Nephron (organoid): ENCODE measurements around the gene KRT85.

Experiments used
- H3K27ac Mint-ChIP-seq, 3 experiments: 2 replicates each; pipeline ENCODE4 v1.8.0; 2020; ENCODE audit warnings: mixed read lengths in 3 of 3, mild to moderate bottlenecking in 2 of 3, moderate library complexity in 1 of 3
- H3K27me3 Mint-ChIP-seq: 2 replicates; pipeline ENCODE4 v1.8.0; 2021; ENCODE audit warnings: low read depth, mild to moderate bottlenecking, moderate library complexity, mixed read lengths
- H3K36me3 Mint-ChIP-seq: 2 replicates; pipeline ENCODE4 v1.8.0; 2020; ENCODE audit warnings: low read depth, mixed read lengths
- H3K4me1 Mint-ChIP-seq: 2 replicates; pipeline ENCODE4 v1.8.0; 2020; ENCODE audit warnings: mixed read lengths
- H3K4me3 Mint-ChIP-seq, 3 experiments: 2 replicates each; pipeline ENCODE4 v1.8.0; 2020; ENCODE audit warnings: mild to moderate bottlenecking in 3 of 3, mixed read lengths in 3 of 3, moderate library complexity in 2 of 3
- H3K9me3 Mint-ChIP-seq: 2 replicates; pipeline ENCODE4 v1.8.0; 2020; ENCODE audit warnings: mixed read lengths
- CTCF ChIP-seq, 3 experiments: fragments of 200-600 bp; sonication (generic); IDR thresholded peaks; one replicate each; pipeline ENCODE4 v1.5.0; 2021; ENCODE audit warnings: antibody characterized with exemption in 3 of 3; ENCODE audit not compliant: unreplicated experiment in 3 of 3

KRT85 gene

GRCh38 chr12:52314511-52314910 lies 52.8 kb downstream of the KRT85 start:
- no peak overlapping the region for H3K4me3 Mint-ChIP-seq

GRCh38 chr12:52313926-52314325 lies 53.4 kb downstream of the KRT85 start:
- Mint-ChIP-seq H3K36me3 (no peaks in the 10 kb centered on the region), H3K4me1 (peaks cover 19% of the 10 kb centered on the region), H3K27me3 (peaks cover 49% of the 10 kb centered on the region), H3K4me3 (no peak overlapping the region), H3K9me3 (no peaks in the 10 kb centered on the region), H3K27ac (no peak overlapping the region)
- no peak for TF ChIP-seq CTCF (IDR thresholded peaks at IDR 0.05; ENCODE audit: unreplicated experiment in 3 of 3)

More at GRCh38 chr12:52314511-52314910, 52.8 kb downstream of the KRT85 start:
- H3K36me3 Mint-ChIP-seq, result no peaks in the 10 kb centered on the region
- TF ChIP-seq CTCF (IDR thresholded peaks at IDR 0.05; ENCODE audit: unreplicated experiment in 3 of 3), result no peak
- H3K9me3 Mint-ChIP-seq, result no peaks in the 10 kb centered on the region
- no peak overlapping the region for H3K27ac Mint-ChIP-seq
- H3K27me3 Mint-ChIP-seq, result peaks cover 48% of the 10 kb centered on the region
- peaks cover 13% of the 10 kb centered on the region for H3K4me1 Mint-ChIP-seq

- no peak overlapping the region for H3K27ac Mint-ChIP-seq
- H3K9me3 Mint-ChIP-seq, result no peaks in the 10 kb centered on the region
- H3K27me3 Mint-ChIP-seq, result peaks cover 51% of the 10 kb centered on the region
- no peaks in the 10 kb centered on the region for H3K36me3 Mint-ChIP-seq
- H3K4me1 Mint-ChIP-seq, result peaks cover 23% of the 10 kb centered on the region
- no peak for TF ChIP-seq CTCF (IDR thresholded peaks at IDR 0.05; ENCODE audit: unreplicated experiment in 3 of 3)
- H3K4me3 Mint-ChIP-seq, result no peak overlapping the region
These were observed 53.8 kb downstream of the KRT85 start for GRCh38 chr12:52313461-52313860.

- Mint-ChIP-seq H3K9me3 (no peaks in the 10 kb centered on the region), H3K27ac (no peak overlapping the region)
These were observed 55.2 kb downstream of the KRT85 start for GRCh38 chr12:52312086-52312485.

GRCh38 chr12:52311285-52311648 lies 56.0 kb downstream of the KRT85 start:
- Mint-ChIP-seq H3K4me1 (peaks cover 24% of the 10 kb centered on the region), H3K4me3 (no peak overlapping the region)

More at GRCh38 chr12:52312086-52312485, 55.2 kb downstream of the KRT85 start:
- no peaks in the 10 kb centered on the region for H3K36me3 Mint-ChIP-seq
- TF ChIP-seq CTCF (IDR thresholded peaks at IDR 0.05; ENCODE audit: unreplicated experiment in 3 of 3), result no peak
- H3K4me1 Mint-ChIP-seq, result peaks cover 24% of the 10 kb centered on the region
- H3K27me3 Mint-ChIP-seq, result peaks cover 61% of the 10 kb centered on the region
- H3K4me3 Mint-ChIP-seq, result no peak overlapping the region

More at GRCh38 chr12:52311285-52311648, 56.0 kb downstream of the KRT85 start:
- Mint-ChIP-seq H3K9me3 (no peaks in the 10 kb centered on the region), H3K27me3 (peaks cover 64% of the 10 kb centered on the region), H3K27ac (no peak overlapping the region), H3K36me3 (no peaks in the 10 kb centered on the region)
- TF ChIP-seq CTCF (IDR thresholded peaks at IDR 0.05; ENCODE audit: unreplicated experiment in 3 of 3), result no peak
